K562 (cell line): ENCODE data around the gene MEI4. TPM values are rescaled to one million over a fixed set of nuclear protein-coding genes. Genes with fewer than 3 reads are reported as not detected.

Source experiments
- ATAC-seq: fragments of 200-7000 bp; cut with Tn5 transposase; 3 replicates; pipeline ENCODE4 v1.9.1; 2020; ENCODE audit warnings: moderate library complexity
- BruUV-seq: library from RNA; stranded (reverse); fragments of 400-500 nt; replicated peaks from 2 replicates; lab custom pipeline; 2021; lab: Mats Ljungman, UMichigan
- CTCF ChIA-PET: fragments of 300-600 bp; formaldehyde crosslinking; extraction: SDS; loops from one replicate; lab custom pipeline; 2021; ENCODE audit warnings: low intra/inter-chr PET ratio; lab: Yijun Ruan, JAX
- POLR2A ChIA-PET: fragments of 300-600, 350-650 bp; sonication (Branson Sonifier 250); formaldehyde crosslinking; extraction: SDS; loops from one replicate; lab custom pipeline; 2021; ENCODE audit warnings: antibody characterized with exemption, inconsistent platforms; lab: Yijun Ruan, JAX
- DNase-seq, 4 experiments: peaks; one replicate each; pipeline versions ENCODE4 v3.0.0 to v3.0.0-alpha.2; 2011 to 2018; ENCODE audit warnings: low spot score in 3 of 4, mixed read lengths in 3 of 4; ENCODE audit errors: extremely low read depth in 1 of 4
- FAIRE-seq: peaks from 2 replicates; lab custom pipeline; 2011; peaks lifted over from hg19 to GRCh38; lab: Jason Lieb, UNC
- H2AFZ ChIP-seq: 2 replicates; pipeline ENCODE4 v1.6.0; 2011; ENCODE audit warnings: low read depth, low read length, control low read depth, inconsistent platforms
- H3K27ac ChIP-seq: fragments of 200-600 bp; 3 replicates; pipeline ENCODE4 v1.8.0; 2011; ENCODE audit warnings: low read depth, mild to moderate bottlenecking, control low read depth, inconsistent platforms, low read length, moderate library complexity, mixed read lengths; ENCODE audit errors: extremely low read depth
- H3K27me3 ChIP-seq, 2 experiments: fragments of 300-600 bp in 1 of 2; 2 replicates in 1 of 2; 3 replicates in 1 of 2; pipeline versions ENCODE4 v1.6.0 to v1.8.0; 2011; ENCODE audit warnings: inconsistent platforms in 2 of 2, low read length in 2 of 2, mild to moderate bottlenecking in 1 of 2, mixed read lengths in 1 of 2, moderate library complexity in 1 of 2; ENCODE audit not compliant: control insufficient read depth in 2 of 2, insufficient read depth in 2 of 2
- H3K36me3 ChIP-seq: fragments of 300-600 bp; 3 replicates; pipeline ENCODE4 v1.8.0; 2011; ENCODE audit warnings: mild to moderate bottlenecking, low read length, inconsistent platforms; ENCODE audit not compliant: control insufficient read depth, insufficient read depth
- H3K4me1 ChIP-seq, 2 experiments: fragments of 200-600 bp in 1 of 2; replicated peaks in 1 of 2; 2 replicates in 1 of 2; 3 replicates in 1 of 2; pipeline versions ENCODE4 v1.5.1 to v1.8.0; 2011; ENCODE audit warnings: inconsistent platforms in 2 of 2, low read length in 2 of 2, mild to moderate bottlenecking in 1 of 2, mixed read lengths in 1 of 2, moderate library complexity in 1 of 2; ENCODE audit not compliant: control insufficient read depth in 2 of 2, insufficient read depth in 2 of 2
- H3K4me2 ChIP-seq: 2 replicates; pipeline ENCODE4 v1.6.1; 2011; ENCODE audit warnings: low read length, control low read depth, inconsistent platforms, mixed read lengths; ENCODE audit not compliant: insufficient read depth
- H3K4me3 ChIP-seq: fragments of 200-600 bp; sonication (generic), shearing (Covaris generic); 2 replicates; pipeline ENCODE4 v1.5.1; 2016; ENCODE audit warnings: control low read depth, inconsistent platforms
- H3K79me2 ChIP-seq: fragments of 200-600 bp; 3 replicates; pipeline ENCODE4 v1.8.0; 2011; ENCODE audit warnings: low read length, inconsistent platforms; ENCODE audit not compliant: control insufficient read depth, insufficient read depth
- H3K9ac ChIP-seq, 2 experiments: 2 replicates each; pipeline versions ENCODE4 v1.6.0 to v1.6.1; 2011; ENCODE audit warnings: low read depth in 2 of 2, low read length in 2 of 2, control low read depth in 1 of 2, inconsistent platforms in 1 of 2, mild to moderate bottlenecking in 1 of 2, mixed read lengths in 1 of 2; ENCODE audit not compliant: insufficient read depth in 1 of 2
- H3K9me1 ChIP-seq: one replicate; pipeline ENCODE4 v1.6.0; 2011; ENCODE audit warnings: inconsistent platforms, mild to moderate bottlenecking, low read length, moderate library complexity; ENCODE audit not compliant: control insufficient read depth, insufficient read depth
- H3K9me3 ChIP-seq: replicated peaks from 2 replicates; pipeline ENCODE4 v1.5.1; 2011; ENCODE audit warnings: low read depth, low read length, inconsistent platforms; ENCODE audit not compliant: control insufficient read depth, insufficient read depth
- H4K20me1 ChIP-seq: replicated peaks from 2 replicates; pipeline ENCODE4 v1.6.1; 2011; ENCODE audit warnings: low read length, inconsistent platforms, mixed read lengths; ENCODE audit not compliant: control insufficient read depth, insufficient read depth
- ADNP ChIP-seq: fragments of 200-800 bp; sonication (Bioruptor generic); IDR thresholded peaks from 2 replicates; pipeline ENCODE4 v1.6.1; 2016; ENCODE audit warnings: missing genetic modification characterization, missing compliant biosample characterization
- E2F3 ChIP-seq: fragments of 250-450 bp; sonication (Bioruptor Pico); IDR thresholded peaks from 2 replicates; pipeline ENCODE4 v1.4.0; 2020; ENCODE audit warnings: mild to moderate bottlenecking
- GATA2 ChIP-seq: sonication (generic); formaldehyde crosslinking; IDR thresholded peaks from 2 replicates; pipeline ENCODE4 v1.4.0; 2020; ENCODE audit warnings: mild to moderate bottlenecking, missing genetic modification reagents
- HIVEP1 ChIP-seq: fragments of 250-450 bp; sonication (Bioruptor Pico); IDR thresholded peaks from 2 replicates; pipeline ENCODE4 v1.4.0; 2020; ENCODE audit warnings: mild to moderate bottlenecking
- RBM14 ChIP-seq: fragments of 200-400 bp; formaldehyde crosslinking; IDR thresholded peaks from 2 replicates; pipeline ENCODE4 v1.6.1; 2018; ENCODE audit warnings: low read depth, mild to moderate bottlenecking, low read length, moderate library complexity, borderline replicate concordance; ENCODE audit not compliant: insufficient read depth
- TRIM24 ChIP-seq, 2 experiments: fragments of 450-650 bp; IDR thresholded peaks; 2 replicates each; pipeline ENCODE4 v1.6.1; 2016
- ZBTB7A ChIP-seq: IDR thresholded peaks from 2 replicates; pipeline ENCODE4 v1.6.1; 2011; ENCODE audit warnings: low read depth, mild to moderate bottlenecking, low read length, moderate library complexity, borderline replicate concordance; ENCODE audit not compliant: control insufficient read depth
- ZNF146 ChIP-seq: IDR thresholded peaks from one replicate; pipeline ENCODE4 v1.6.1; 2018; ENCODE audit warnings: missing compliant biosample characterization; ENCODE audit not compliant: unreplicated experiment
- WGBS: fragments of 100-300 bp; shearing (Covaris generic); methylation state at CpG from one replicate; pipeline ENCODE4 v1.1.6; 2016; ENCODE audit warnings: low coverage, mixed read lengths; ENCODE audit not compliant: insufficient coverage; ENCODE audit errors: missing lambda C conversion rate; 5-methylcytosine and 5-hydroxymethylcytosine counted together
- in situ Hi-C: fragments of 300-500 bp; cut with MboI; formaldehyde crosslinking; loops from 4 replicates; pipeline ENCODE4 v1.15.0; 2018; ENCODE audit warnings: inconsistent platforms, mixed read lengths
- intact Hi-C: fragments of 100-400 bp; cut with micrococcal nuclease; formaldehyde crosslinking; loops from 2 replicates; pipeline ENCODE4 v1.14.2; 2022
- polyA plus RNA-seq, 8 experiments: library from polyadenylated mRNA; depleted of rRNA in 4 of 8; stranded (reverse) in 5 of 8; unstranded in 3 of 8; fragments of >200 nt; fragmentation: Nextera tagmentation in 2 of 8; fragmentation: Illumina TruSeq in 1 of 8; extraction: Ambion mirVana in 2 of 8; extraction: Trizol in 1 of 8; gene quantifications; 2 replicates each; pipeline versions ENCODE4 v1.2.1 to v1.2.3, GENCODE V29; 2011 to 2014; ENCODE audit warnings: inconsistent platforms in 1 of 8, missing spikeins in 1 of 8
- total RNA-seq, 7 experiments: library from RNA; depleted of rRNA in 6 of 7; stranded (reverse); fragments of >200 nt in 6 of 7; fragmentation: Illumina TruSeq in 2 of 7; extraction: Trizol in 2 of 7; gene quantifications; 2 replicates each; pipeline versions ENCODE4 v1.2.1 to v1.2.3, GENCODE V29; 2011 to 2021; ENCODE audit warnings: low replicate concordance in 1 of 7
- TF ChIP-seq, protein P1 (sequence below): sonication (generic); formaldehyde crosslinking; IDR thresholded peaks from 2 replicates; pipeline ENCODE4 v1.8.0; 2022; ENCODE audit warnings: missing genetic modification reagents, mild to moderate bottlenecking, borderline replicate concordance
- TF ChIP-seq, protein P2 (sequence below): fragments of 250-450 bp; sonication (Bioruptor Pico); IDR thresholded peaks from 2 replicates; pipeline ENCODE4 v1.8.0; 2021; ENCODE audit warnings: borderline replicate concordance, mild to moderate bottlenecking, moderate library complexity; ENCODE audit not compliant: poor library complexity, severe bottlenecking
- TF ChIP-seq, protein P3 (sequence below): fragments of 250-450 bp; sonication (Bioruptor Pico); IDR thresholded peaks from 2 replicates; pipeline ENCODE4 v1.6.1; 2021; ENCODE audit warnings: mild to moderate bottlenecking
- TF ChIP-seq, protein P4 (sequence below): fragments of 250-450 bp; sonication (Bioruptor Pico); IDR thresholded peaks from 2 replicates; pipeline ENCODE4 v1.8.0; 2022; ENCODE audit warnings: moderate library complexity, mild to moderate bottlenecking, inconsistent platforms
- TF ChIP-seq, protein P5 (sequence below): fragments of 450-650 bp; IDR thresholded peaks from one replicate; pipeline ENCODE4 v1.6.1; 2018; ENCODE audit warnings: mild to moderate bottlenecking, moderate library complexity; ENCODE audit not compliant: partially characterized antibody

The MEI4 gene
- total and polyA plus RNA-seq, 9 of the 15 experiments (the other 6 are each of a cell fraction or from before 2014, with no cell fraction given) = not detected

DNA sequence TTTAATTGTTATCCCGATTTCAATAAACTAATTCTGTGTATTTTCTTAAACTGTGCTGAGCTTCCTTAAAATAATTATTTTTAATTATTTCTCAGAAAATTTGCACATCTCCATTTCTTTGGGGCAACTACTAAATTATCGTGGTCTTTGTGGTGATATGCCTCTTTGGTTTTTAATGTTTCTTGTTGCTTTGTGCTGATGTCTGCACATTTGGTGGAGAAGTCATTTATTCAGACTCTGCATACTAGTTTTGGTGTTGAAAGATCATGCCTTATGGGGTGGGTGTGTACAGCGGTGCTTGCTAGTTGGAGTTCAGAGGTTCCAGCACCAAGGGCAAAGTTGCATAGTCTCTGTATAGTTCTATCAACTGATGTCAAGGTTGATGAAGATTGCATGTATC, 253.2 kb downstream of the MEI4 start:
- POLR2A ChIA-PET = no interaction called here
- no peak for FAIRE-seq
- H3K27me3 ChIP-seq = no peaks in the 10 kb centered on the region
- H3K9ac ChIP-seq = no peak overlapping the region
- no peaks in the 10 kb centered on the region for H3K9me3 ChIP-seq
- CTCF ChIA-PET = no interaction called here
- in situ Hi-C loops (no loop called here), intact Hi-C loops (no loop called here)
- no peak for TF ChIP-seq GATA2
- TF ChIP-seq, protein P1, sequence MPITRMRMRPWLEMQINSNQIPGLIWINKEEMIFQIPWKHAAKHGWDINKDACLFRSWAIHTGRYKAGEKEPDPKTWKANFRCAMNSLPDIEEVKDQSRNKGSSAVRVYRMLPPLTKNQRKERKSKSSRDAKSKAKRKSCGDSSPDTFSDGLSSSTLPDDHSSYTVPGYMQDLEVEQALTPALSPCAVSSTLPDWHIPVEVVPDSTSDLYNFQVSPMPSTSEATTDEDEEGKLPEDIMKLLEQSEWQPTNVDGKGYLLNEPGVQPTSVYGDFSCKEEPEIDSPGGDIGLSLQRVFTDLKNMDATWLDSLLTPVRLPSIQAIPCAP = no peak
- TF ChIP-seq E2F3 (CRISPR knock-in tag) = no peak
- no peak for TF ChIP-seq ZBTB7A
- no peak for TF ChIP-seq ADNP
- TF ChIP-seq, protein P2, sequence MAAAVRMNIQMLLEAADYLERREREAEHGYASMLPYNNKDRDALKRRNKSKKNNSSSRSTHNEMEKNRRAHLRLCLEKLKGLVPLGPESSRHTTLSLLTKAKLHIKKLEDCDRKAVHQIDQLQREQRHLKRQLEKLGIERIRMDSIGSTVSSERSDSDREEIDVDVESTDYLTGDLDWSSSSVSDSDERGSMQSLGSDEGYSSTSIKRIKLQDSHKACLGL (CRISPR knock-in tag) = no peak
- TF ChIP-seq ZNF146 = no peak
- no peak for TF ChIP-seq HIVEP1 (CRISPR knock-in tag)
- TF ChIP-seq, protein P3, sequence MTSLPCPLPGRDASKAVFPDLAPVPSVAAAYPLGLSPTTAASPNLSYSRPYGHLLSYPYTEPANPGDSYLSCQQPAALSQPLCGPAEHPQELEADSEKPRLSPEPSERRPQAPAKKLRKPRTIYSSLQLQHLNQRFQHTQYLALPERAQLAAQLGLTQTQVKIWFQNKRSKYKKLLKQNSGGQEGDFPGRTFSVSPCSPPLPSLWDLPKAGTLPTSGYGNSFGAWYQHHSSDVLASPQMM (CRISPR knock-in tag) = no peak
- TF ChIP-seq TRIM24 (IDR thresholded peaks at IDR 0.05) = no peak
- TF ChIP-seq, protein P4, sequence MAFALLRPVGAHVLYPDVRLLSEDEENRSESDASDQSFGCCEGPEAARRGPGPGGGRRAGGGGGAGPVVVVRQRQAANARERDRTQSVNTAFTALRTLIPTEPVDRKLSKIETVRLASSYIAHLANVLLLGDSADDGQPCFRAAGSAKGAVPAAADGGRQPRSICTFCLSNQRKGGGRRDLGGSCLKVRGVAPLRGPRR (CRISPR knock-in tag) = no peak
- TF ChIP-seq, protein P5, sequence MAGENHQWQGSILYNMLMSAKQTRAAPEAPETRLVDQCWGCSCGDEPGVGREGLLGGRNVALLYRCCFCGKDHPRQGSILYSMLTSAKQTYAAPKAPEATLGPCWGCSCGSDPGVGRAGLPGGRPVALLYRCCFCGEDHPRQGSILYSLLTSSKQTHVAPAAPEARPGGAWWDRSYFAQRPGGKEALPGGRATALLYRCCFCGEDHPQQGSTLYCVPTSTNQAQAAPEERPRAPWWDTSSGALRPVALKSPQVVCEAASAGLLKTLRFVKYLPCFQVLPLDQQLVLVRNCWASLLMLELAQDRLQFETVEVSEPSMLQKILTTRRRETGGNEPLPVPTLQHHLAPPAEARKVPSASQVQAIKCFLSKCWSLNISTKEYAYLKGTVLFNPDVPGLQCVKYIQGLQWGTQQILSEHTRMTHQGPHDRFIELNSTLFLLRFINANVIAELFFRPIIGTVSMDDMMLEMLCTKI = no peak
- no peak for TF ChIP-seq RBM14
- no peaks in the 10 kb centered on the region for H3K36me3 ChIP-seq
- no peaks in the 10 kb centered on the region for H3K4me1 ChIP-seq
- H3K9me1 ChIP-seq = no peaks in the 10 kb centered on the region
- WGBS = 0% methylated on average over 3 of the region's 3 CpGs
- H3K79me2 ChIP-seq = no peaks in the 10 kb centered on the region
- no TSS peak for BruUV-seq
- no peak overlapping the region for H2AFZ ChIP-seq
- no peaks in the 10 kb centered on the region for H4K20me1 ChIP-seq
- no peak overlapping the region for H3K4me3 ChIP-seq
- no peak for DNase-seq
- no peak for ATAC-seq
- no peak overlapping the region for H3K27ac ChIP-seq
- no peak overlapping the region for H3K4me2 ChIP-seq
